T-helper 1 cell (primary cell): ENCODE data around the gene PRR12.
"Not testable (repeated sequence)": the region's sequence is repeated elsewhere in the genome, so short reads cannot be mapped to it uniquely, and the experiment has no call there.

ENCODE experiments used
- DNase-seq, 5 donors: peaks; one replicate each; pipeline ENCODE4 v3.0.0-alpha.2; 2012 to 2020

PRR12 gene

DNA sequence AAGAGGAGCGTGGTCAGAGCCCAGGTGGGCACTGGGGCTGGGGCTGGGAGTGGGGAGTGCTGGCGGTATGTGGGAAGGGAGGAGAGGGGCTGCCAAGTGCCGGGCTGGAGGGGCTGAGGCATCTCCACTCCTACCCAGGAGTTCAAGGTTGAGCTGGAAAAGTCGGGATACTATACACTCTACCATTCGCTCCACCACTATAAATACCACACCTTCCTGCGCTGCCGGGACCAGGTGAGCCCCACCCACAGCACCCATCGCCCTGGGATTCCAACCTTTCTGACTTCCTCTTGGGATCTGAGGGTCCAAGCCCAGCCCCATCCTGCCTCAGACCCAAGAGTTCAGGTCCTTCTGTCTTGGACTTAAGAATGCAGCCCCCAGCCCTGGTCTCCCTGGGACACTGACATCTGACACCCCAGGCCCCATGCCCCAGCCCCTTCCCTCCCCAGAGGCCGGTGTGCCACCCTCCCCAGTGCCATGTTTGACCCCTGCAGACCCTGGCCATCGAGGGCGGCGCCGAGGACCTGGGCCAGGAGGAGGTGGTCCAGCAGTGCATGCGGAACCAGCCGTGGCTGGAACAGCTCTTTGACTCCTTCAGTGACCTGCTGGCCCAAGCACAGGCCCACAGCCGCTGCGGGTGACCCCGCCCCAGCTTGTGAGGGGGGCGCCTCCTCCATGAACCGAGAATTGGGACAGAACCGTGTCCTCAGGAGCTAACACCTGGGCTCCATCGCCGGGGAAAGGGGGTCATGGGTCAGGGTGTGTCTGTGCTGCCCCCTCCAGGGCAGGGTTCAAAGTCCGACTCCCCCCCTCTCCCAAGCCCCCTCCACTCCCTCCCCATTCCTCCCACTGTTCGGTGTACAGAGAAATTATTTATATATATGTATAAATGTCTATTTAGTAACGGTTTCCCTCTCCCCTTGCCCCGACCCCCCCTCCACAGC is 34.3 kb downstream of the PRR12 start:
- no peak for DNase-seq

DNA sequence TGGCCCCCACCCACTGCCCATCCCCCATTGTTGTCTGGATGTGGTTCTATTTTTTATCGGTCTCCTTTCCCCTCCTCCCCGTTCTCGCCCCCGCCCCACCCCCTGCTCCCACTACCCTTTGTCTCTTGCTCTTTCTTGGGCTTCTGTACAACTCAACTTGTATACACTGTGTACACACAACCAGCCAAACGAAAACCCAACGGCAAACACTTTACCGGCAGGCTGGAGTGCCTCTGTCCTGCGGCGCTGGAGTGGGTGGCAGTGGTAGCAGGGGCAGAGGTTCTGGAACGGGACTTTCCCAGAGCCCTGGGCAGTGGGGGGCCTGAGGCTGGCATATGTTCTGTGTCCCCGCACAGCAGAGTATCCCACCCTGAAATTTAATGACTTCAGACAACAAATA is 35.2 kb downstream of the PRR12 start:
- DNase-seq = no peak

DNA sequence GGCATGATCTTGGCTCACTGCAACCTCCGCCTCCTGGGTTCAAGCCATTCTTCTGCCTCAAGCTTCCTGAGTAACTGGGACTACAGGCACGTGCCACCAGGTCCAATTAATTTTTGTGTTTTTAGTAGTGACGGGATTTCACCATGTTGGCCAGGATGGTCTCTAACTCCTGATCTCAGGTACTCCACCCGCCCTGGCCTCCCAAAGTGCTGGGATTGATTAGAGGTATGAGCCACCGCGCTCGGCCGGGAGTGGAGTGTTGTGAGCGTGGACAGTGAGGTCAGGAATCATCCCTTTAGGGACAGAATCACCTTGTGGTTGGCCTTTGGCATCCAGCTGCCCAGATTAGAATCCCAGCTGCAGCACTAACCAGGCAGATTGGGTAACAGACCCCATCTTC is 38.7 kb downstream of the PRR12 start:
- no peak for DNase-seq

DNA sequence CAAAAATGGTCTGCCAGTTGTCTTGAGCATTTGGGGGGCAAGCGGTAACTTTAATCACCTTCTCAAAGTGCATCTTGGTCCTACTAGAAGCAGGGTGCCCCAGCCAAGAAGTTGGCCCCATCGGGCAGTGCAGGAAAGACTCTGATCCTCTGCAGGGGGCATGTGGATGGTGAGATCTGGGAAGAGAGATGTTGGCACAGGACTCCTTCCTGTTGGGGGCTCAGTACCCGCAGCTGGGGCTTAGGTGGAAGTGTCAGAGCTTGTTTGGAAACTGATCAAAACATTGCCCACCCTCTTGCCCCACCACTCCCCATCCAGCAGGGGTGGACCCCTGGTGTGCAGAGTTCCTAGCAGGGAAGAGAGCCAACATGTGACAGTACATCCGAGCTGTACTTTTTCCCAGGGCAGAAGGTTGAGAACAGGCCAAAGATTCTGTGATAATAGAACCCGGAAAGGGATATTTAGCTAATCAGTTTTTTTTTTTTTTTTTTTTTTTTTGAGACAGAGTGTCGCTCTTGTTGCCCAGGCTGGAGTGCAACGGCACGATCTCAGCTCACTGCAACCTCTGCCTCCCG is 40.1 kb downstream of the PRR12 start:
- DNase-seq = no peak

DNA sequence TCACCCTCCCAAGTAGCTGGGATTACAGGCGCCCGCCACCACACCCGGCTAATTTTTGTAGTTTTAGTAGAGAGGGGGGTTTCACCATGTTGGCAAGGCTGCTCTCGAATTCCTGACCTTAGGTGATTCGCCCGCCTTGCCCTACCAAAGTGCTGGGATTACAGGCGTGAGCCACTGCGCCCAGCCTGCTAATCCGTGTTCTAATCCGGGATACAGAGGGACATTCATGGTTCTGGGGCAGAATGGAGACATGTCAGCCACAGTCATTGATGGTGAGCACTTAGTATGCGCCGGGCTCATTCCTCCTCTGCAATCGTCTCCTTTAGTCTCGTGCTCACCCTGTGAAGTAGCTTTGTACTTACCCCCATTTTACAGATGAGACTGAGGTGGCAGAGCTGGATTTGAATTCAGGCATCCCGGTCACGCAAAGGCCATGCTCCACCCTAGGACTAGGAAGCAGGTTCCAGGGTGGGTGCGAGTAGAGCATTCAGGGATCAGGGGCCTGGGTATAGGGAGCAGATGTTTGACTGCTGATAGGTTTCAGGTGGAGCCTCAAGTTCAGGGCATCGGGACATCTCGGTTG is 40.7 kb downstream of the PRR12 start:
- DNase-seq = no peak

DNA sequence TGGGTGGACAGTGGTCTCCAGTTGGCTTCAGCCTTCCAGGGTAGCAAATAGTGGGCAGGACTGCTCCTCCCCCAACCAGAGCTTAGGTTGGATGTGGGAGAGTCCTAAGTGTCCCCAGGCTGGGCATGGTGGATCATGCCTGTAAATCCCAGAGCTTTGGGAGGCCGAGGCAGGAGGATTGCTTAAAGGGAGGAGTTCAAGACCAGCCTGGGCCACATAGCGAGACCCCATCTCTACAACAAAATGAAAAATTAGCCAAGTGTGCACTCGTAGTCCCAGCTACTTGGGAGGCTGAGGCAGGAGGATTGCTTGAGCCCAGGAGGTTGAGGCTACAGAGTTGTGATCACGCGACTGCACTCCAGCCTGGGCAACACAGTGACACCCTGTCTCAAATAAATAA is 41.6 kb downstream of the PRR12 start:
- no peak for DNase-seq

DNA sequence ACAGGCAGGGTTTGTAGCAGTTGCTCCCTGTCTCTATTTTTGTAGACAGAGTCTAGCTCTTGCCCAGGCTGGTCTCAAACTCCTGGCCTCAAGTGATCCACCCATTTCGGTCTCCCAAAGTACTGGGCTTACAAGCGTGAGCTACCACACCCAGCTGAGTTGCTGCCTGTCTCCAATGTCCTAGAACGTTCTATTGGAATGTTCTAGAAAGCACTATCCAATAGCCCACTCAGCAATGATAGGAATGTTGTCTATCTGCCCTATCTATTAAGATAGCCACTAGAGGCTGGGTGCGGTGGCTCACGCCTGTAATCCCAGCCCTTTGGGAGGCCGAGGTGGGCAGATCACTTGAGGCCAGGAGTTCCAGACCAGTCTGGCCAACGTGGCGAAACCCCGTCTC is 42.3 kb downstream of the PRR12 start:
- DNase-seq = not testable (repeated sequence)

DNA sequence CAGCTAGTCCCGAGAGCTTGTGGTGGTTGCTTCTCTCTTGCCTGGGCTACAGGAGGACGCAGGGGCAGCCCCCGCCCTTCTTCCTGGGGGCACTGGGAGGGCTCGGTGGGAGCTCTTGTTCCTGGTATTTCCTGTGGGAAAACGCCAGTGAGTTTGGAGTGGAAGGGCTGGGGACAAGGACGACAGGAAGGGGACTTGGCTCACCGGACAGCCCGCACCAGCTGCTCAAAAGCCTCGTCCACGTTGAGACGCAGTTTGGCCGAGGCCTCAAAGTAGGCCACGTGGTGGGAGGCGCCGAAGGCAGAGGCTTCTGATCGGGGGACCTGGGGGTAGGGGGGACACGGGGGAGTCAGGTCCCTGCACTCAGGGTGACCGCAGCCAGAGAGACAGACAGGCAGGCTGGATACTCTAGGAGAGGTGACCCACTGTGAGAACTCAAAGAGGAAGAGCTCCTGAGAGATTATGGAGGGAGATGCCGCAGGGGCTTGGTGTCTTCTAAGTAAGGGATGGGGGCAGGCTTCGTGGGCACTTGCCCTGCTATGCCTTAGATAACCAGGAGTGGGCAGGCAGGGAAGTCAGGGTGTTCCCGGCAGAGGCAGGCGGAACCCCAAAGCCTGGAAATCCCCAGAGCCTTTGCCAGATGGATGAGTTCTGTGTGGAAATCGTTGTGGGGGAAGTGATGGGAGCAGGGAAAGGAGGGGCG is 44.7 kb downstream of the PRR12 start:
- DNase-seq = no peak

DNA sequence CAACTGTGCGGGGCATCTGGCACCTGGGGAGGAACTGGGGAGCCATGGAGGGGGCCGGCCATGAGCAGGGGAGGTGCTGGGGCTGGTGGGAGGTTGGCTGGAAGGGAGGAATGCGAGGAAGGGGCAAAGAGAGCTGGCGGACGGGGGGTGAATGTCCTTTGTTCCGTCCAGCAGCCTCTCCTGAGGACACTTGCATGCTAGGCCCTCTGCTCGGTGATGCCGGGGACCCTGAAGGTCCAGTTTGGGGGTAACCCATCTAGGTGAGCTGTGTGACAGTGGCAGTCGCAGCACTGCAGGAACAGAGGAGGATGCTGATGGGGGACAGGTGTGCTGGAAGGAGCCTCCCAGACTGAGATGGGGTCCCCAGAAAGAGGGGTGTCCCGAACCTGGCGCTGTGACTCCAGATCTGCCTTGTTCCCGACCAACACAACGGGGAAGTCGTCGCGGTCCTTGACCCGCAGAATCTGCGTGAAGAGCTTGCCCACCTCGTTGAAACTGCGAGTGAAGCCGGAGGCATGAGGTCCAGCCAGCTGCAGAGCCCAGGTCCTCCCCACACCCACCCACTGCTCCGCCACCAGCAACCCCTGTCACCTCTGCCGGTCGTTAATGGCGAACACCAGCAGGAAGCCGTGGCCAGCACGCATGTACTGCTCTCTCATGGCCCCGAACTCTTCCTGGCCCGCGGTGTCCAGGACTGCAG is 45.4 kb downstream of the PRR12 start:
- no peak for DNase-seq

DNA sequence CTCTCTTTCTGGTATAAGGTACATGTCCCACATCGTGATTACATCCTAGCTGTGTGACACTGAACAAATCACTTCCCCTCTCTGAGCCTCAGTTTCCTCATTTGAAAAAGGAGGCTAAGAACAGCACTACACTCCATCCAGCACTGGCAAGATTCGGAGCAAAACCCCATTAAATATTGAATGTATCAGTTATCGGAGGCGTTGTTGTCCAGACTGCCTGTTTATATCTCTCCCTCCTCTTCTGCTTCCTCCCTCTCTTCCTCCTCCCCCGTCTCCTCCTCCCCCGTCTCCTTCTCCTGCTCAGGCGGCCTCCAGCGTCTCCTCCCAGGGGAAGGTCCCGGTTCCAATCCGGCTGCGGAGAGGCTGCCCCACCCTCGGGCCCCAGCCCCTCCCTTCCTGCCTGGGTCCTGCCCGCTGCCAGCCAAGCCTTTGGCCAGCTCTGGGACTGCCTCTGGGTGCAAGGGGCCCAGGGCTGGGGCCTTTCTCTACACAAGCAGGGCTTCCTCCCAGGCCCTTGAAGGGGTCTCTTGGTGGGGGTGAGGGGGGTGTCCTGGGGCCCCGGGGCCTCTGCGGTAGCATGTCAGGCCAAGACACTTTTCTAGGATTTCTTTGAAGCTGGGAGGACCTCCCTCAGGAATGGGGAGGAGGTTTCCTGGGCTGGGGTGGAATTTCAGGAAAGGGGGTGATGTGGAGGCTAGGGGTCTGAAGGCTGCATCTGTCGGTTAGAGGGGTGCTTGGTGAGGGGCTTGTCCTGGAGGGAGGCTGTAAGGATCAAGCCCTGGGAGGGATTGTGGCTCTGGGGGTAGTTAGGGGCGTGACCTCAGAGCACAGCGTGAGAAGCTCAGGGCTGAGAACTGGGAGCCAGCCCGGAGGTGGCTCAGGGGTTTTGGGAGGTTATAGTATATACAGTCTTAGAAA is 47.1 kb downstream of the PRR12 start:
- no peak for DNase-seq

DNA sequence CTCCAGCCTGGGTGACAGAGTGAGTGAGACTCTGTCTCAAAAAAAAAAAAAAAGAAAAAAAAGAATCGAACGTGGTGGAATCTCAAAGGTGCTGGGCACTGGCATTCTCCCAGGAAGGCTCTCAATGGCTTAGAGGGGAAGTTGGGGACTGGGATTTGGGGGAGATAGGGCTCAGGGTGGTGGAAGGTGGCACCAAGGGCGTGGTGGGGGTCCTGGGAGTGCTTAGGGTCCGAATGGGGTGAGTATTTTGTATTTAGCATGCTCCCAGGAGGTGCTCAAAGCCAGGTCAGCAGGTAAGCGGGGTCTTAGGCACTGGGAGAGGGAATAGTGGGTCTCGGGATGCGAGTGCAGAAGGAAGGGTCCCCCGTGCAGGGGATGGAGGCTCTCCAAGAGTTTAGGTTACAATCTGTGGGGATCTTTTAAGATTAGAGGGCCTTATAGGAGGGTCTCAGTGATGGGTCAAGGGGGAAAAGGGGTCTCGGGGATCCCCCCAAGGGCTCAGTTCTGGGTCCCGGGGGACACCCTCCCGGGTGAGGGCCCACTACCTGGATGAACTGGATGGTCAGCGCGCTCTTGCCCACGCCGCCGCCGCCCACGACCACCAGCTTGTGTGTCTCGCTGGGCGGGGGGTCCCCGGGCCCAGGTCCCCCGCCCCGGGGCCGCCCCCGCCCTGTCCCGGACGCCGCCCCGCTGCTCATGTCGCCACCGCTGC is 48.6 kb downstream of the PRR12 start:
- DNase-seq = no peak

DNA sequence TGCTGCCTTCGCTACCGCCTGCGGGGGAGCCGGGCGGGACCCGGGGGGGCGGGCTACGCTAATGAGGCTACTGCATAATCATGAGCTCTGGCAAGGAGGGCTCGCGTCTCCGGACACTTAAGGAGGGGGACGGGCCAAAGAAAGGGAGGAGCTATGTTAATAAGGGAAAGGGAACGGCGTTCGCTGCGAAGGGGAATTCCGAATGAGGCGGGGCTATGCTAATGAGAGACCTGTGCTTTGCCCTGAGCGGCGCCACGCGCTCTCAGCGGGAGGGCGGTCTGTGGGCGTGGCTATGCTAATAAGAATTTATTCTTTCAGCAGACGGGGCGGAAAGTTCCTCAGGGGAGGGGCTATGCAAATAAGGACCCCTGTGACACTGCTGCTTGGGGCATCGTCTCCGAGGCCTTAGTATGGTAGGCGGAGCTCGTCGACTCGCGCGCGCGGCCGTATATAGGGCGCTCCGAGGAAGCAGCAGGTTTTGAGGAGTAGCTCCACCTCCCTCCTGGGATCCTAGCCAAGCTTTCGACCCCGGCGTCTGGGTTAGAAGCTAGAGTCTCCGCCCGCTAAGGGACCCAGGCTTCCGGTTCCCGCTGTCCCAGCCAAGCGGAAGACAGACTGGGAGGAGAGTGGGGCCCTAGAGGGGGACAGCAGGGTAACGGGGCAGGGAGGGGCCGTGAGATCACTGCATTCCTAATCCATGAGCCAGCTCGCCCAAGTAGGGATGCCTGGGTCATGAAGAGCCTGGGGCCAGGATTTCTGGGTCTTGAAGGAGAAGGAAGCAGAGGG is 49.3 kb downstream of the PRR12 start, which contains the start of gene RRAS:
Gene RRAS (minus strand): TSS at position 31 of the 786 bp plus-strand sequence. CDS start 45 bp downstream, outside the sequence.
- DNase-seq = peak; percentile 99 to 100 (median 100)

DNA sequence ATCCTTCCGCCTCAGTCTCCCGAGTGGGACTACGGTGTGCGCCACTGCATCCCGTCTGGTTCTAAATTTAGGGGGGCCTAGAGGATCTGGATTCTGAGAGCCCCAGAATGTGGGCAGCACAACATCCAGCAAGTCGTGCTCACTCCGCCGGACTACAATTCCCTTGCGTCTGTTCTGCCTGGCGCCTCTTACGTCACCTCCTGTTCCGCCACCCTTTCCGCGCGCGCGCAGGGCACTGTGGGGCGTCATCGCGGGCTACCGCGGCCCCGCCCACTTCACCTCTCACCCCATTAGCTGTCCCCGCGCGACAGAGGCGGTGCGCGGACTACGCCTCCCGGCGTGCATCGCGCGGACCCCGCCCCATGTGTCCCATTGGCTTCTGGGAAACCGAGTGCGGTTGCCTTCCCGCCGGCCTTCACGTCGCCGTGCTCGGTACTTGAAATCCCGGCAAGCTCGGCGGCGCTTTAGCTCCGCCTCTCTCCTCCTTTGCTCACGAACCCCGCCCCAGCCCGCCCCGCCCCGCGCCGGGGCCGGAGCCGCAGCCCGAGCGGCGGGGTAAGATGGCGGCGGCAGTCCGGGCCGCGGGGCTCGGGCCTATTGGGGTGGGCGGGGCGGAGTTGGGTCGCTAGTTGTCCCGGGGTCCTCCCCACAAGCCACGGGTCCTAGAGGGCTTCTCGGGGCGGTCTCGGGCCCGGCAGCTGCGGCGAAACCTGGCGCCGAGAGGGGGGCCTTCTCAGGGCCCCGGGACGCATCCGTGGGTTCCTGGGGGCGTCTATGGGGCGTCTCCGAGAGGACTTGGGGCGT is 50.9 kb downstream of the PRR12 start, which contains the start of gene SCAF1:
Gene SCAF1 (plus strand): TSS at position 522 of the 804 bp plus-strand sequence. CDS start 2,818 bp downstream, outside the sequence.
- DNase-seq = peak; percentile 98 to 100 (median 99)

DNA sequence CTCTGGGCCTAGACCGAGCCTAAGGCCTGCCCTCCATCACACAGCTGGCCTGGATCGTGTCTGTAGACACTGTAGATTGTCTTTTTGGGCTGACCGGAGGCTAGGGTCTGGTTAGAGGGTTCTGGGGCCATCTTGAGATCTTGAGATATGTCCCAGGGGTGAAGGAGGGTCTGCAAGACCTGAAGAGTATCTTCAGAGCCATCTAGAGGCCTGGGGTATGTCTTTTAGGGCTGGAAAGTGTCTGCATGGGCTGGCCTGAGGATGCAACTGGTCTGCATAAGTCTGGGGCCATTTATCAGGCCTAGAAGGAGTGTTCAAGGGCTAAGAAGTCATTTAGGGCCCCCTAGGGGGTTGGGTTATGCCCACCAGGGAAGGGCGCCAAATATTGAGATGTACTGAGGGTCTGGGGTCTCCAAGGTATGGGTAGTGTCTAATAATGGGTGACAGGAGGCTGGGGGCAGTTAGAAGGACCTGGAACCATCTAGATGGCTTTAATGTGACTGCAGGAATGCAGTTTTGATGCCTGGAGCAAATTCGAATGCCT is 51.6 kb downstream of the PRR12 start:
- DNase-seq = no peak

DNA sequence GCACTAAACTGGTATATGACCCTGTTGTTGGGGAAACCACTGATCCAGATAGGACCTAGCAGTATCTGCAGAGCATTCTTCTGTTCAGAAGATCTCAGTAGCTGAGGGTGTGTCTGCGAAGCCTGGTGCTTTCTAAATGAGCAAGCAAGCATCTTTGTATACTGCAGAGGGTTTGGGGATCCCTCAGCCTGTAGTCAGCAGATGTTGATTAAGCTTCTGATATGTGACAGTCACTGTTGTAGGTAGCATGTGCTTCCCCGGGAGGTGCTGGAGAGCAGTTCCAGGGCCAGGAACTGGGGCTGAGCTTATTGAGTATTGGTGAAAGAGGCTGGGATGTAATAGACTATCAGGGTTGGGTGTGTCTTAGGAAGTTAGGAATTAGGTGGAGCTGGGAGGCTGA is 52.5 kb downstream of the PRR12 start:
- peak in 1 of 5 donors; percentile 50 for DNase-seq

DNA sequence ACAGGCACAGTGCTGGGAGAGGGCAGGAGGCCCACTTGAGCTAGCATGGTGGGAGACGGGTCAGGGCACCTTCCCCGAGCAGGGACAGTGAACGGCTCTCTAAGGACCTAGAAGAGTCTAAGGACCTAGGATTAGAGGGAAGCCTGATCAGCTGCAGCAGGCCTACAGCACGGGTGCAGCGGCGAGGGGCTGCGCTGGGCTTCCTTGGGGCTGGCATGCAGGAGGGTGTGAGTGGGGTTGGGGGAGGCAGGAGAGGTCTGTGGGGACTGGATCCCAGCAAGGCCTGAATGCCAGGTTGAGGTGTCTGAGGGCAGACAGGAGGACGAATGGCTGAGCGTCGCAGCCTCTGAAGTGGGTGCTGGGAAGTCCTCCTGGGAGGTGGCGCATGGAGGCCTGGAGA is 54.6 kb downstream of the PRR12 start:
- DNase-seq = no peak

DNA sequence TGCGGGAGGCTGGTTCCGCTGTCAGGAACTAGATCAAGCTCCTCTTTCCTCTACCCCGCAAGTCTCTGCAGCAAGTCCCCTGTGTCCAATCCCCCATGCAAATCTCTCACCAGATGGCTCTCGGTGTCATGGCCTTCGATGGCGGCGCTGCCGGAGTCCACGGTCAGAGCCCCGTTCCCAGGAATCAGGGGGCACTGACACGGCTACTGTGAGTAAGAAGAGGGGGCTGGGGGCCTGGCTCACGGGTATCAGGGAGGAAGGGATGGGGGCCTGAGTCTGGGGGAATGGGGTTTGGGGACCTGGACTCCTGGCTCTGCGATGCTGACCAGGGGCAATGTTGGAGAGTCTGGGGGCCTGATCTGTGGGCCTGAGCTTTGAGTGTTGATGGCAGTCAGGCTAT is 55.0 kb downstream of the PRR12 start:
- DNase-seq = no peak

DNA sequence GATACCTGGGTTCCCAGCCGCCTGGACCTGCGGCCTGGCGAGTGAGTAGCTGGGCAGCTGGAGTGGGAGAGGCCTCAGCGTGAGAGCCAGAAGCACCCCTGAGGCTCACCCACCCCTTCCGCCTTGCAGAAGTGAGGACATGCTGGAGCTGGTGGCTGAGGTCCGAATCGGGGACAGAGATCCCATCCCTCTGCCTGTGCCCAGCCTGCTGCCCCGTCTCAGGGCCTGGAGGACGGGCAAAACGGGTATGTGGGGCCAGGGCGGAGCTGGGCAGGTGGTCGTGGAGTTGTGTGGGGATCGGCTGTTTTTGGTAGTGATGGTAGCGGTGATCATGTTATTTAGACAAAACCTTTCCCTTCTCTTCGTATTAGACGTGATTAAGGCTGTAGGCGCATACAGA is 55.6 kb downstream of the PRR12 start:
- no peak for DNase-seq
